ENCODE results near the gene PNMA6F. TPM values are rescaled to one million over a fixed set of nuclear protein-coding genes. Genes with fewer than 3 reads are reported as not detected.

PNMA6F gene
- total and polyA plus RNA-seq, 11 donors, result not detected

- Histone ChIP-seq H3K27me3 (peaks cover 0 to 18% (median 0%) of the 10 kb centered on the region in 9 donors), H3K36me3 (no peaks in the 10 kb centered on the region), H3K27ac (no peak overlapping the region), H3K4me1 (no peaks in the 10 kb centered on the region), H3K4me3 (no peak overlapping the region), H3K9me3 (no peaks in the 10 kb centered on the region)
- TF ChIP-seq, protein P1, sequence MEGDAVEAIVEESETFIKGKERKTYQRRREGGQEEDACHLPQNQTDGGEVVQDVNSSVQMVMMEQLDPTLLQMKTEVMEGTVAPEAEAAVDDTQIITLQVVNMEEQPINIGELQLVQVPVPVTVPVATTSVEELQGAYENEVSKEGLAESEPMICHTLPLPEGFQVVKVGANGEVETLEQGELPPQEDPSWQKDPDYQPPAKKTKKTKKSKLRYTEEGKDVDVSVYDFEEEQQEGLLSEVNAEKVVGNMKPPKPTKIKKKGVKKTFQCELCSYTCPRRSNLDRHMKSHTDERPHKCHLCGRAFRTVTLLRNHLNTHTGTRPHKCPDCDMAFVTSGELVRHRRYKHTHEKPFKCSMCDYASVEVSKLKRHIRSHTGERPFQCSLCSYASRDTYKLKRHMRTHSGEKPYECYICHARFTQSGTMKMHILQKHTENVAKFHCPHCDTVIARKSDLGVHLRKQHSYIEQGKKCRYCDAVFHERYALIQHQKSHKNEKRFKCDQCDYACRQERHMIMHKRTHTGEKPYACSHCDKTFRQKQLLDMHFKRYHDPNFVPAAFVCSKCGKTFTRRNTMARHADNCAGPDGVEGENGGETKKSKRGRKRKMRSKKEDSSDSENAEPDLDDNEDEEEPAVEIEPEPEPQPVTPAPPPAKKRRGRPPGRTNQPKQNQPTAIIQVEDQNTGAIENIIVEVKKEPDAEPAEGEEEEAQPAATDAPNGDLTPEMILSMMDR (IDR thresholded peaks at IDR 0.05), result no peak
- TF ChIP-seq POLR2A (IDR thresholded peaks at IDR 0.05), result no peak
- WGBS, 4 donors, result 78 to 92% (median 82%) methylated on average over 21 to 33 of the region's 33 CpGs
- DNase-seq (no peak), ATAC-seq (no peak)
- intact Hi-C loops (cut with DNase I), result no loop called here
Measured at GRCh38 chrX:153319295-153320046, 2.1 kb downstream of the PNMA6F start.

DNA sequence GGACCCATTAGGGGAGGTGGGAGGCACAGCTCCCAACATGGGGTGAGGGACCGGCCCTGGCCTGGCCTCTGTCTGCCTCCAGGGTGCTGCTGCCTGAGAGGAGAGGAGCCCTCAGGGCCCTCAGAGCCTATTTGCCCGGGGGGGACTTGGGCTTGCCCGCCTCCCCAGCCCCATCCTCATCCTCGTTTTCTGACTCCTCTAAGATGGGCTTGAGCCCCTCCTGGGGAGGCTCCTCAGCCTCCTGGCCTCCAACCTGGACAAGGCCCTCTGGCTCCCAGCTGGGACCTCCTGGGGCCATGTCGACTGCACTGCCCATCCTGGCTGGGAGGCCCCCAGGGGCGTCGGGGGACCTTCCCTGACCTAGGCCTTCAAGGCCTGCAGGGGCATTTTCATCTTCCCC is 2.8 kb downstream of the PNMA6F start:
- H3K27ac ChIP-seq, result no peak overlapping the region
- intact Hi-C loops (cut with DNase I), result no loop called here
- 67 to 93% (median 89%) methylated on average over 3 to 7 of the region's 7 CpGs for whole genome bisulfite sequencing, 4 donors
- no peaks in the 10 kb centered on the region for H3K36me3 ChIP-seq
- H3K4me1 ChIP-seq, result no peaks in the 10 kb centered on the region
- no peak for TF ChIP-seq POLR2A (IDR thresholded peaks at IDR 0.05)
- TF ChIP-seq, protein P1 (IDR thresholded peaks at IDR 0.05), result no peak
- H3K4me3 ChIP-seq, result no peak overlapping the region
- DNase-seq (no peak), ATAC-seq (no peak)
- H3K27me3 ChIP-seq, result peaks cover 0 to 15% (median 0%) of the 10 kb centered on the region in 9 donors
- no peaks in the 10 kb centered on the region for H3K9me3 ChIP-seq

DNA sequence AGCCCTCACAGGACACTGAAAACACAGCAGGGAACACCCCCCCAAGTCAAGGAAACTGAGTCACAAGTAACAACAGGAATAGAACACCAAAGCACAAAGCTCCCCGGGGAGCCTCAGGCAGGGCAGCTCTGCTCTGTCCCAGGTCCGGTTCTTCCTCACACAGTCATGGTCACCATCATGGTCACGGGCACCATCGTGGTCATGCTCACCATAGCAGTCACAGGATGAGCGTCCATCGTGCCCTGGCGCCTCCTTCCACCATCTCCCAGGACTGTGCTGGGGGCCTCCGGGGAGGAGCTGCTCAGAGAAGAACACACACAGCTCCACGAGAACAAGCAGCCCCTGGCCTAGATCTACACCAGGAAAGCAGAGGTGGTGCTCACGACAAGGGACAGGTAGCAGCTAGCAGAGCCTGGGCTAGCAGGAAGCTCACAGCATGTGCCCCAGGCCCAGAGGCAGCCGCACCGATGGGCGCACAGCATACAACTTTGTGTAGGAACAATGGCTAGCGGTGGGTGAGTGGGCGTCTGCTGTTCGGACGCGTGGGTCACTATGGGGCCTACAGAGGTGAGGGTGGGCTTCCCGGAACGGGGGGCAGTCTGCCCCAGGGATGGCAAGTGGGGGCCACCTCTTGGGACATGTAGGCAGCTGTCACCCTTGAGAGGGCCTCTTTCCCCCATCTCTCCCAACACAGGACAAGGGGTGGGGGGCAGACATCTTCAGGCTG is 3.4 kb downstream of the PNMA6F start:
- TF ChIP-seq, protein P1 (IDR thresholded peaks at IDR 0.05), result no peak
- TF ChIP-seq POLR2A (IDR thresholded peaks at IDR 0.05), result no peak
- intact Hi-C loops (cut with DNase I), result no loop called here
- Histone ChIP-seq H3K27ac (no peak overlapping the region), H3K36me3 (no peaks in the 10 kb centered on the region), H3K4me1 (no peaks in the 10 kb centered on the region), H3K9me3 (no peaks in the 10 kb centered on the region), H3K27me3 (peaks cover 0 to 12% (median 0%) of the 10 kb centered on the region in 9 donors), H3K4me3 (no peak overlapping the region)
- WGBS, 4 donors, result 88 to 96% (median 91%) methylated on average over 16 to 20 of the region's 20 CpGs
- ATAC-seq, result peak in 1 of 4 donors; percentile 7
- no peak for DNase-seq

DNA sequence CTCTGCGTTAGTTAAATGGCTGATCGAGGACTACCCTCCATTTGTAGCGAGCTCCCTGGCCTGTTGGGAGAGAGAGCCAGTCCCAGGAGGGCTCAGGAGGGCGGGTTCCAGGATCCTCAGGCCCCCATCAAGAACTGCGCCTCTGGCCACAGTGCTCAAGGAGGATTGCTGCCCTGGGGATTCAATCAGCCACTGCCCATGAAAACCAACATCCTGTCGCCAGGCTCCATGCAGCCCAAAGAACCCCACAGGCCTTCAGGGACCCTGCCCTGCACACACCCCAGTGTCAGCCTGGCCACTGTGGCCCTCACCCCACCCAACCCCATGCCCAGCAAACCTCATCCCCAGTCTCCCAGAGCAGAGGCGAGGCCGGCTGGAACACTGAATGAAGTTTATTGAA is 4.3 kb downstream of the PNMA6F start:
- no peak for ATAC-seq
- Histone ChIP-seq H3K4me3 (no peak overlapping the region), H3K27me3 (peaks cover 0 to 12% (median 0%) of the 10 kb centered on the region in 9 donors), H3K36me3 (no peaks in the 10 kb centered on the region), H3K9me3 (no peaks in the 10 kb centered on the region), H3K4me1 (no peaks in the 10 kb centered on the region), H3K27ac (no peak overlapping the region)
- 75 to 96% (median 85%) methylated on average over 1 to 8 of the region's 8 CpGs for WGBS, 4 donors
- TF ChIP-seq POLR2A (IDR thresholded peaks at IDR 0.05), result no peak
- intact Hi-C loops (cut with DNase I), result no loop called here
- no peak for DNase-seq

Measured in heart left ventricle (tissue), 16 donors.